Dedifferentiated amniotic fluid mesenchymal stem cell (primary cell): Measurements from ENCODE around the gene METAP1.
"Not testable (repeated sequence)": the region's sequence is repeated elsewhere in the genome, so short reads cannot be mapped to it uniquely, and the experiment has no call there.

Source experiments
- DNase-seq: peaks from one replicate; pipeline ENCODE4 v3.0.0-alpha.2; 2016; ENCODE audit errors: extremely low spot score

The METAP1 gene

DNA sequence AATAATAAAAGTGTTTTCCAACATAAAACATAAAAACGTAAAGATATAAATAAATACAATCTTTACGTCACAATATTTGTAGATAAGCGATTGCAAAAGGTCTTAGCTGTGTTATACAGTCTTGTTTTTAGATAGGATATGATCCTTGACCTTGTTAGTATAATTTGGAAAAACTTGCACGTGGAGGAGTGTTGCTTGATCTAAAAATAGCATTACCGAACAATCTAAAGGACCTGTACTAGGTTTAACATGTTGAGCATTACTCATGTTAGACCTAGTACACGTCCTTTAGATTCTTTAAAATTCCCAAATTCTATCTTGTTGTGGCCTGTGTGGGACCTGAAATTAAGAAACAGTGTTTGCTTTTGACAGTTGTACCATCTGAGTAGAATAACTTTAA lies 1.6 kb downstream of the METAP1 start:
- DNase-seq: no peak

DNA sequence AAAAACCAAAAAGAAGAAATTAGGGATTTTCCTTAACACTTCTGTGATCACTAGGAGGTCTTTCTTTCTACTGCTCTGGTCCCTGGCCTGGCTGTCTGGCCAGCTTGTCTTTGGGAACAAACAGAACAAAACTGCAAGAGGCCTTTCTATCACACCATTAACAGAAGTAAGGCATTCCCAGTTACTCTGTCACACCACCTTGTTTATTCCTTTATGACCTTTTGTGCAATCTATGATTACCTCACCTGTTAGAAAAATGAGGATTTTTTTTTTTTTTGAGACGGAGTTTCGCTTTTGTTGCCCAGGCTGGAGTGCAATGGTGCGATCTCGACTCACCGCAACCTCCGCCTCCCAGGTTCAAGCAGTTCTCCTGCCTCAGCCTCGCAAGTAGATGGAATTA lies 3.0 kb downstream of the METAP1 start:
- DNase-seq: no peak

- no peak for DNase-seq
Observed at GRCh38 chr4:99002279-99002678, 6.8 kb downstream of the METAP1 start.

- DNase-seq: no peak
Observed at GRCh38 chr4:99008051-99008450, 12.5 kb downstream of the METAP1 start.

DNA sequence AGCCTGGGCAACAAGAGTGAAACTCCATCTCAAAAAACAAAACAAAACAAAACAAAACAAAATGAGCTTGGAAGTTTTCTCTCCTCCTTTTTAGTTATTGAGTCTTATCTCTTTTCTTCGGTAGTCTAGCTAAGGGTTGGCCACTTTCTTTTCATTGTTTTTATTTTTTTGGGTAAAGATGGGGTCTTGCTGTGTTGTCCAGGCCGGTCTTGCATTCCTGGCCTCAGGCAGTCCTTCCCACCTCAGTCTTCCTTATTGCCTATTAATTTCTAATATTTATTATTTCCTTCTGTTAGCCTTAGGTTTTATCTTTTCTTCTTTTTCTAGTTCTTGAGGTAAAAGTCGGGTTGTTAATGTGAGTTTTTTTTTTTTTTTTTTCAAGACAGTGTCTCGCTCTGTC lies 16.4 kb downstream of the METAP1 start:
- no peak for DNase-seq

DNA sequence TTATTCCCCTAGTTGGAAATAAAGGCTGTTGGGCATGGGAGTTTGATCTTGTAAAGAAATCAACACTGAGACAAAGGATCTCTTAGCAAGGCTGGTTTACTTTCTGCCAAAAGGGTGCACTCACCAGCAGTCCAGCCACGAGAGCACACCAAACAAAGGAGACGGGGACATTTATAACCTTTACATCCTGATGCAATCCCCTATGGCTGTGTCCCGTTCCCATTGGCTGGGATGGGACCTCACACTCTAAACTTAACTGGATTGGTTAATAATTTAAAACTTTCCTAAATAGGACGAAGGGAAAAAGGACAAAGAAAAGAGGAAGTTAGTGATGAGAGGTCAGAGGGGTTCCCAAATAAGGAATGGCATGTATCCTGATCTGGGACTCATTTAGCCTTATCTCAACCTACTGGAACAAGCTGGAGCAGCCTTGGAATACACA lies 17.9 kb downstream of the METAP1 start:
- DNase-seq: no peak

DNA sequence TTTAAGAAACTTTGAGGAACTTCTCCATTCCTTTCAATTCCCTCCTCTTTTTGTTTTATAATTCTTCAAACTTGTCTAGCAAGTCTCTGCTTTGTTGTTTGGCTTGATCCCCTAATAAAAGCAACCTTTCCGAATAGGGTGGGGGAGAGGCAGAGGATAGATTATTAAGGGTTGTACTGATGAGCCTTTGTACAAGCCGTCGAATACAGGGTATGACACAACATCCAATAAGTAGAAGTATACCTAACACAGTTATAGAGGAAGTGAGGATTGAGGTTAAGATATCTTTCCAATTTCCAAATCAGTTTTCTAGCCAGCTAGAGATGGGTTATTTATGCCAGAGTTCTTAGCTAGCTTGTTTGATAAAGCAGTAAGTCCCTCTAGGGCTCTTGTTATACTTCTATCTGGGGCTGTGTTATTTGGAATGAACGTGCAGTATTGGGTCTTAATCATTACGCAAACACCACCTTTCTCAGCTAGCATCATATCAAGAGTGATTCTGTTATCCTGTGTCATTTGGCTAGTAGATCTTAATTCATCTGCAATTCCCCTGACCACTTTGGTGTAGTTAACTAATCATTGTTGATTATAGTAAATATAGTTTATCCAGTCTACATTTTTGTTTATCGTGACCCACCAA lies 18.5 kb downstream of the METAP1 start:
- DNase-seq: no peak

GRCh38 chr4:99021386-99021785 lies 25.9 kb downstream of the METAP1 start:
- no peak for DNase-seq

GRCh38 chr4:99022566-99022965 lies 27.0 kb downstream of the METAP1 start:
- no peak for DNase-seq

DNA sequence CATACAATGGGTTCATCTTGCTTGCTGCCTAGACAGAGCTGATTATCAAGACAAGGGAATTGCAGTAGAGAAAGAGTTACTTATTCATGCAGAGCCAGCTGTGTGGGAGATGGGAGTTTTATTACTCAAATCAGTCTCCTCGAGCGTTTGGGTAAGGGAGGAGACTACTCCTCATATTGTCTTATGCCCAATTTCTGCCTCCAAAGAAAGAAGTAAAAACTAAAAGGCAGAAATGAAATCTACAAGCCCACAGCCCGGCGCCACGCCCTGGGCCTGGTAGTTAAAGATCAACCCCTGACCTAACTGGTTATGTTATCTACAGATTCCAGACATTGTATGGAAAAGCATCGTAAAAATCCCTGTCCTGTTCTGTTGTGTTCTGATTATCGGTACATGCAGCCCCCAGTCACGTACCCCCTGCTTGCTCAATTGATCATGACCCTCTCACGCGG lies 28.3 kb downstream of the METAP1 start:
- DNase-seq: not testable (repeated sequence)

GRCh38 chr4:99024481-99025275 lies 29.2 kb downstream of the METAP1 start:
- DNase-seq: no peak

- DNase-seq: no peak
Observed at GRCh38 chr4:99025506-99025905, 30.0 kb downstream of the METAP1 start.

GRCh38 chr4:99027304-99027703 lies 31.8 kb downstream of the METAP1 start:
- DNase-seq: no peak

GRCh38 chr4:99028187-99028586 lies 32.7 kb downstream of the METAP1 start:
- DNase-seq: no peak

- DNase-seq: no peak
Observed at GRCh38 chr4:99029018-99029735, 33.7 kb downstream of the METAP1 start.

GRCh38 chr4:99029852-99030251 lies 34.3 kb downstream of the METAP1 start:
- no peak for DNase-seq

DNA sequence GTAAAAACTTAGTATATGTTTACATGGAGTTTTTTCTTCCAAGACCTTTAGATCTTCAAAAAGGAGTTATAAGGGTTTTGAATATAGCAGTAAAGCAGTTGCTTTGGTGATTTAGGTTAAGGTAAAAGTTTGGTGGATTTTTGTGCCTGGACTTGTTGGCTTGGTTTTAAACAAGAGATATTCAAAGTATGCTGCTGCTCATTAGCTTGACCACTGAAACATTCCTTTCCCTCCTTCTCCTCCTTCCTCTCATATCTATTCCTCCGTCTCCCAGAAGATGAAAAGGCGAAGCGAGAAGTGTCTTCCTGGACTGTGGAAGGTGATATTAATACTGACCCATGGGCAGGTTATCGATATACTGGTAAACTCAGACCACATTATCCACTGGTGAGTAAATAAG lies 38.4 kb downstream of the METAP1 start:
- DNase-seq: no peak

DNA sequence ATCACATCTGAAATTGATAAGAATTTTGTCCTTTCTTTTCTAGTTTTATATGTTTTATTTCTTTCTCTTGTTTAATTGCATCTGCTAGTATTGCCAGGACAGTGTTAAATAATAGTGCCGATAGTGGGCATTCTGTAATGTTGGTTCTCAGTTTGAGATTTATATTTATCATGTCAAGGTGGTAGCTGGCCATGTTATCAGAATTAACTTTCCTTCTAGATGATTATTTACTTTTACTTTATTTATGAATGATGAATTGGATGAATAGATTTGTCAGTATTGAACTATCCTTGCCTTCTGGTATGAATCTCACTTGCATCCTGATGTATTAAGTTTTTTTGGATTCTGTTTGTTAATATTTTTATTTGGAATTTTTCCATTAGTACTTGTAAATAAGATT lies 42.7 kb downstream of the METAP1 start:
- DNase-seq: no peak

DNA sequence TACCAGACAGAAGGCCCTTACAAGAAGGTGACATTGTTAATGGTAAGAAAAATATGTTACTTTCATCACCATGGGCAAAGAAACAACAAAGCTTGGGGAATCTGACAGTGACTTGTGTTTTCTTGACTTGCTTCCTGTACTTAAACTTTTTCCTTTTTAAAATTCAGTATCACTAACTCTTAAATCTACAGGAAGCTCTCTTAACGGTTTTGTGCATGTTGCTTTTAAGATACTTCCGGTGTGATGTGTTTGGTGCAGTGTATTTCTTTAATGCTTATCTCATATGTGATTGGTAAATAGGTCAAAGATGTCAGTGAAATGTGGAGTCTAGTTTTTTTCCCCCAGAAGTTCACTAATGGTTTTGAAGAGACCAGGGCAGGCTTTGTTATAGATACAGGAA lies 47.8 kb downstream of the METAP1 start:
- DNase-seq: no peak

GRCh38 chr4:99047710-99048109 lies 52.2 kb downstream of the METAP1 start:
- no peak for DNase-seq

- no peak for DNase-seq
Observed at GRCh38 chr4:99052902-99053301, 57.4 kb downstream of the METAP1 start.

DNA sequence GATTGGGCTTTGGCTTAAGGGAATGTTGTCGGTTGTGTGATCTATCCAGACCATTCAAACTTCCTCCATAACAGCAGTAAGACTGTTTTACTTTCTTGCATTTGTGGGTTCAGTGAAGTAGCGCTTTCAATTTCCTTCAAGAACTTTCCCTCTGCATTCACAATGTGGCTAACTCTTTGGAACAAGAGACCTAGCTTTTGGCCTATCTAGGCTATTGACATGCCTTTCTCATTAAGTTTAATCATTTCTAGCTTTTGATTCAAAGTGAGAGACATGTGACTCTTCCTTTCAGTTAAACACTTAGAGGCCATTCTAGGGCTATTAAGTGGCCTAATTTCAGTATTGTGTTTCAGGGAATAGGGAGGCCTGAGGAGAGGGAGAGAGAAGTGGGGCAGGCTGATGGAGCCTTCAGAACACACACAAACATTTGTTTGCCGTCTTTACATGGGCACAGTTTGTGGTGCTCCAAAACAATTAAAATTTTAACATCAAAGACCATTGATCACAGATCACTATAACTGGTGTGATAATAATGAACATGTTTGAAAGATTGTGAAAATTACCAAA lies 59.0 kb downstream of the METAP1 start:
- no peak for DNase-seq
